Posterior cingulate gyrus (tissue), 11 donors: ENCODE data around the gene PRTFDC1.
"Not testable (repeated sequence)": the region's sequence is repeated elsewhere in the genome, so short reads cannot be mapped to it uniquely, and the experiment has no call there.

Experiments used
- DNase-seq, 10 donors: peaks; one replicate each; pipeline versions ENCODE4 v3.0.0 to v3.0.0-alpha.2; 2020 to 2021; ENCODE audit warnings: mixed read lengths in 3 of 10
- intact Hi-C: fragments of 100-400 bp; cut with DNase I; formaldehyde crosslinking; loops from one replicate; pipeline ENCODE4 v1.15.1; 2023

PRTFDC1 gene

GRCh38 chr10:24968951-24969350 lies 16.5 kb upstream of the PRTFDC1 start:
- intact Hi-C loops = not testable (repeated sequence)

GRCh38 chr10:24968349-24968748 lies 15.9 kb upstream of the PRTFDC1 start:
- intact Hi-C loops = no loop called here
- no peak for DNase-seq

More at GRCh38 chr10:24968951-24969350, 16.5 kb upstream of the PRTFDC1 start:
- not testable (repeated sequence) for DNase-seq

GRCh38 chr10:24966962-24967481 lies 14.6 kb upstream of the PRTFDC1 start:
- intact Hi-C loops = no loop called here
- no peak for DNase-seq

GRCh38 chr10:24965051-24965450 lies 12.6 kb upstream of the PRTFDC1 start:
- intact Hi-C loops = no loop called here
- no peak for DNase-seq

- intact Hi-C loops = no loop called here
- no peak for DNase-seq
Measured at GRCh38 chr10:24963521-24964041, 11.2 kb upstream of the PRTFDC1 start.

- intact Hi-C loops = no loop called here
- DNase-seq = no peak
Measured at GRCh38 chr10:24962995-24963394, 10.6 kb upstream of the PRTFDC1 start.

GRCh38 chr10:24961582-24961981 lies 9.2 kb upstream of the PRTFDC1 start:
- intact Hi-C loops = no loop called here
- no peak for DNase-seq

GRCh38 chr10:24959382-24959730 lies 7.0 kb upstream of the PRTFDC1 start:
- DNase-seq = no peak
- intact Hi-C loops = loop anchor here (10.0 kb wide), 2 partner anchors 55 to 145 kb away; partner anchors contain the start of genes ENKUR and THNSL1

GRCh38 chr10:24958721-24959381 lies 6.4 kb upstream of the PRTFDC1 start:
- intact Hi-C loops = loop anchor here (1.0 to 10.0 kb wide), 3 partner anchors 56 to 236 kb away; partner anchors contain the start of genes ARHGAP21, ENKUR and THNSL1
- peak in 7 of 10 donors; percentile 24 to 89 (median 40) for DNase-seq

GRCh38 chr10:24958091-24958720 lies 5.8 kb upstream of the PRTFDC1 start:
- no peak for DNase-seq
- intact Hi-C loops = loop anchor here (1.0 to 10.0 kb wide), 3 partner anchors 57 to 235 kb away; partner anchors contain the start of genes ARHGAP21, ENKUR and THNSL1

GRCh38 chr10:24957624-24958051 lies 5.2 kb upstream of the PRTFDC1 start:
- not testable (repeated sequence) for DNase-seq
- intact Hi-C loops = loop anchor here (1.0 to 10.0 kb wide), 3 partner anchors 57 to 234 kb away; partner anchors contain the start of genes ARHGAP21, ENKUR and THNSL1

GRCh38 chr10:24953675-24954074 lies 1.3 kb upstream of the PRTFDC1 start:
- peak in 1 of 10 donors; percentile 79 for DNase-seq
- intact Hi-C loops = loop anchor here (2.0 to 10.0 kb wide), 4 partner anchors 61 to 311 kb away; partner anchors contain the start of genes ARHGAP21, ENKUR and THNSL1

GRCh38 chr10:24952707-24953645 lies 570 bp upstream of the PRTFDC1 start:
- intact Hi-C loops = loop anchor here (2.0 to 10.0 kb wide), 4 partner anchors 62 to 311 kb away; partner anchors contain the start of genes ARHGAP21, ENKUR and THNSL1
- peak; percentile 29 to 91 (median 48) for DNase-seq

- intact Hi-C loops = loop anchor here (2.0 to 10.0 kb wide), 4 partner anchors 63 to 309 kb away; partner anchors contain the start of genes ARHGAP21, ENKUR and THNSL1
- peak in 5 of 10 donors; percentile 23 to 88 (median 39) for DNase-seq
Measured at GRCh38 chr10:24951201-24952142, 934 bp downstream of the PRTFDC1 start.

GRCh38 chr10:24950439-24950838 lies 2.0 kb downstream of the PRTFDC1 start:
- intact Hi-C loops = loop anchor here (5.0 to 10.0 kb wide), 3 partner anchors 64 to 308 kb away; partner anchors contain the start of genes ENKUR and THNSL1
- DNase-seq = no peak

- intact Hi-C loops = loop anchor here (5.0 to 10.0 kb wide), 3 partner anchors 65 to 307 kb away; partner anchors contain the start of genes ENKUR and THNSL1
- no peak for DNase-seq
Measured at GRCh38 chr10:24949616-24950015, 2.8 kb downstream of the PRTFDC1 start.

GRCh38 chr10:24947304-24948097 lies 4.9 kb downstream of the PRTFDC1 start:
- DNase-seq = no peak
- intact Hi-C loops = no loop called here
